Smooth muscle cell (in vitro differentiated cells): ENCODE data around the gene TMEM179B. TPM values are rescaled to one million over a fixed set of nuclear protein-coding genes. Genes with fewer than 3 reads are reported as not detected.

Experiments
- DNase-seq: peaks from one replicate; lab custom pipeline; 2025; ENCODE audit not compliant: unreplicated experiment; lab: John Stamatoyannopoulos, UW
- H2AFZ ChIP-seq: fragments of 200-600 bp; sonication (generic); 2 replicates; pipeline ENCODE4 v1.6.0; 2016; ENCODE audit warnings: antibody characterized with exemption, low read depth, mild to moderate bottlenecking
- H3F3A ChIP-seq: fragments of 200-600 bp; sonication (generic); 2 replicates; pipeline ENCODE4 v1.6.0; 2017; ENCODE audit warnings: antibody characterized with exemption, low read depth
- H3K27ac ChIP-seq: fragments of 200-600 bp; sonication (generic); 2 replicates; pipeline ENCODE4 v1.5.1; 2016; ENCODE audit warnings: low read depth, mild to moderate bottlenecking
- H3K27me3 ChIP-seq: fragments of 200-600 bp; sonication (generic); 2 replicates; pipeline ENCODE4 v1.6.1; 2016; ENCODE audit warnings: low read depth, mild to moderate bottlenecking
- H3K36me3 ChIP-seq: fragments of 200-600 bp; sonication (generic); 2 replicates; pipeline ENCODE4 v1.5.1; 2016; ENCODE audit warnings: low read depth
- H3K4me1 ChIP-seq: fragments of 200-600 bp; sonication (generic); 2 replicates; pipeline ENCODE4 v1.5.1; 2016; ENCODE audit warnings: low read depth
- H3K4me2 ChIP-seq: fragments of 200-600 bp; sonication (generic); 2 replicates; pipeline ENCODE4 v1.6.0; 2016; ENCODE audit warnings: mild to moderate bottlenecking
- H3K4me3 ChIP-seq: fragments of 200-600 bp; sonication (generic); 2 replicates; pipeline ENCODE4 v1.5.1; 2016; ENCODE audit warnings: mild to moderate bottlenecking
- H3K79me2 ChIP-seq: fragments of 200-600 bp; sonication (generic); 2 replicates; pipeline ENCODE4 v1.6.0; 2016; ENCODE audit warnings: low read depth, mild to moderate bottlenecking
- H3K9ac ChIP-seq: fragments of 200-600 bp; sonication (generic); 2 replicates; pipeline ENCODE4 v1.6.0; 2016; ENCODE audit warnings: low read depth
- H3K9me3 ChIP-seq: fragments of 200-600 bp; sonication (generic); replicated peaks from 2 replicates; pipeline ENCODE4 v1.5.1; 2016; ENCODE audit warnings: low read depth
- H4K20me1 ChIP-seq: fragments of 200-600 bp; sonication (generic); 2 replicates; pipeline ENCODE4 v1.6.0; 2016; ENCODE audit warnings: low read depth
- WGBS: methylation state at CpG from one replicate; pipeline ENCODE4 v1.1.7; 2016; ENCODE audit warnings: low lambda C conversion rate; 5-methylcytosine and 5-hydroxymethylcytosine counted together
- polyA plus RNA-seq: library from polyadenylated mRNA; unstranded; fragments of >200 nt; fragmentation: Nextera tagmentation; extraction: Ambion mirVana; gene quantifications from 2 replicates; pipeline ENCODE4 v1.2.1, GENCODE V29; 2016
- total RNA-seq: library from RNA; depleted of rRNA; stranded (reverse); fragments of >200 nt; gene quantifications from 2 replicates; pipeline ENCODE4 v1.2.3, GENCODE V29; 2014
- TF ChIP-seq, protein P1 (sequence below): fragments of 200-600 bp; sonication (generic); IDR thresholded peaks from 2 replicates; pipeline ENCODE4 v1.5.1; 2017; ENCODE audit warnings: borderline replicate concordance, mild to moderate bottlenecking, antibody characterized with exemption; ENCODE audit not compliant: insufficient read depth, poor library complexity, severe bottlenecking

The TMEM179B gene
- total and polyA plus RNA-seq, 2 experiments from 2014 or later: 103 to 113 TPM

DNA sequence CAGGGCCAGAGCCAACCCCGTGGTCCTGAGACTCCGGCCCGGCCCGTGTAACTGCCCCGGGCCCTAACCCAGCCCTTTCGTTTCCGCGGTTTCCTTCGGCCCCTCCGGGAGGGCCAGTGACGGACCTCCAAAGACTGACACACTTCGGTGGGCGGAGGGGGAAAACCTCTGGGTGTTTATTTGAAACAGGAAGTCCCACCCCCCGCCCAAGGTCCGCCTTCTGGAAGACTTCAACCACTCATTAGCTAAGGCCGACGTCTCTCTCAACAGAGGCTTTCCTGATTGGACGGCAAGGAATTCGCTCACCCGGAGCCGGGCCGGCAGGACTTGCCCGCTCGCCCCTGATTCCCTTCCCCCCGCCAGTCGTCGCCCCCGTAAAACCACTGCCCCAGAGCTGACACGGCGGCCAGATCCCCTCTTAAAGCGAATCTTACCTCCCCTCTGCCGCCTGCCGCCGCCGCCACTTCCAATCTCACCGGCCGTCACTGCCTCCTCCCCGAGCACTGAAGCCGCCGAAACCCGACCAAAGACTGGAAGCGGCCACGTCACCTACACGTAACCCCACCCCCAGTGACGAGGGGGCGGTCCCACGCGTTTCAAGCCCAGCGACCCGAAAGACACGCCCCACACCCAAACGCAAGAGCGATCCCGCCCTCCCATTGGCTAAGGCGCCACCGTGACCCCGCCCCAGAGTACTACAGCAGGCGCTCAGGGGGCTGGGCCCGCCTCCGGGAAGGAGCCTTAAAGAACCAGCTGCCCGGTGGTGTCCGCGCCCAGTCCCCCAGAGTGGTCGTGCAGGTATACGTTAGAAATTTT is 44.5 kb downstream of the TMEM179B start, which contains the start of gene STX5:
TSS of gene STX5 (minus strand) at position 532 of the 816 bp plus-strand sequence. CDS start 808 bp downstream, outside the sequence.
- Histone ChIP-seq H3K9ac (peak within 1 kb of the TSS; percentile 99), H3K27ac (peak within 1 kb of the TSS; percentile 98), H3K9me3 (no peaks in the 10 kb centered on the region), H4K20me1 (peaks cover 48% of the 10 kb centered on the region), H3K4me1 (peaks cover 8% of the 10 kb centered on the region), H3K36me3 (peaks cover 5% of the 10 kb centered on the region), H3K79me2 (peaks cover 72% of the 10 kb centered on the region), H2AFZ (no peak within 1 kb of the TSS), H3K4me3 (peak within 1 kb of the TSS; percentile 100), H3K27me3 (no peaks in the 10 kb centered on the region), H3K4me2 (peak within 1 kb of the TSS; percentile 99), H3F3A (no peaks in the 10 kb centered on the region)
- peak; percentile 98 for DNase-seq
- 2% methylated on average over 63 of the region's 65 CpGs for WGBS
- TF ChIP-seq, protein P1, sequence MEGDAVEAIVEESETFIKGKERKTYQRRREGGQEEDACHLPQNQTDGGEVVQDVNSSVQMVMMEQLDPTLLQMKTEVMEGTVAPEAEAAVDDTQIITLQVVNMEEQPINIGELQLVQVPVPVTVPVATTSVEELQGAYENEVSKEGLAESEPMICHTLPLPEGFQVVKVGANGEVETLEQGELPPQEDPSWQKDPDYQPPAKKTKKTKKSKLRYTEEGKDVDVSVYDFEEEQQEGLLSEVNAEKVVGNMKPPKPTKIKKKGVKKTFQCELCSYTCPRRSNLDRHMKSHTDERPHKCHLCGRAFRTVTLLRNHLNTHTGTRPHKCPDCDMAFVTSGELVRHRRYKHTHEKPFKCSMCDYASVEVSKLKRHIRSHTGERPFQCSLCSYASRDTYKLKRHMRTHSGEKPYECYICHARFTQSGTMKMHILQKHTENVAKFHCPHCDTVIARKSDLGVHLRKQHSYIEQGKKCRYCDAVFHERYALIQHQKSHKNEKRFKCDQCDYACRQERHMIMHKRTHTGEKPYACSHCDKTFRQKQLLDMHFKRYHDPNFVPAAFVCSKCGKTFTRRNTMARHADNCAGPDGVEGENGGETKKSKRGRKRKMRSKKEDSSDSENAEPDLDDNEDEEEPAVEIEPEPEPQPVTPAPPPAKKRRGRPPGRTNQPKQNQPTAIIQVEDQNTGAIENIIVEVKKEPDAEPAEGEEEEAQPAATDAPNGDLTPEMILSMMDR: no peak

DNA sequence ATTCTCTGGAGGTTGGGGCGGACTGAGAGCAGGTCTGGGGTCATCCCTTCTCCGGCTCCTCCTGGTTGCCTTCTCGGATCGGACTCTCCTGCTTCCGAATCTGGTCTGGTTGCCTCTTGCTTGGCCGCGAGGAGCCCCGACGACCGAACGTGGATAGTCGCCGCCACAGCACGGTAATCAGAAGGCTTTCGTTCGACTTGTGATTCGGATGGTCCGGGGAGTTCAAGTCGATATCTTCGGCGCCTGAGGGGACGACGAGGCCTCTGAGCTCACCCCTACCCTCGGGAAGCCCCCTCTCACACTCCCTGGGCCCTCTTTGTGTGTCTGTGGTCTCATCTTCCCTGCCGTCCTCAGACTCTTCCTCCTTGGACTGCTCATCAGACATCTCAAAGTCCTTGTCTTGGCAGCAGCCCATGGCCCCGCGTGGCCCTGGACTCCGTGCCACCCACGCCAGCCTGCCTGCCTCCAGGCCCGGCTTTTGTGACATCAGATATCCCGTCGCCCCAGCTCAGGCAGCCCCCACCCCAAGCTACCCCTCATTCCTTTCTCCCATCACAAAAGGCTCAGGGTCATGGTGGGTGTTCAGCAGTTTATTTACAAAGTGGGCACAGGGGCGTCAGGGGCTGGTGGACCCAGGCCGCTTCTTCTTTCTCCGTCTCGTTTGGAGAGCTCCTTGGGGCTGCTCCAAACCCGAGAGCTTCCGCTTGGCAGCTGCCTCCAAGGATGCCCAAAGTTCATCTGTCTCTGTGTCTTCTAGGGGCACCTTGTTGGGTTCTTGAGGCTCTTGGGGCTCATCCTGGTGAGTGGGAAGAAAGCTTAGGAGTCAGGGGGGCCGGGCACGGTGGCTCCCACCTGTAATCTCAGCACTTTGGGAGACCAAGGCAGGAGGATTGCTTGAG is 45.4 kb downstream of the TMEM179B start, which contains the start of gene TEX54:
TSS of gene TEX54 (minus strand) at position 506 of the 899 bp plus-strand sequence.
- Histone ChIP-seq H3K9ac (peak within 1 kb of the TSS; percentile 99), H3K27ac (peak within 1 kb of the TSS; percentile 98), H3K79me2 (peaks cover 72% of the 10 kb centered on the region), H3K27me3 (no peaks in the 10 kb centered on the region), H3K4me3 (peak within 1 kb of the TSS; percentile 100), H3K36me3 (no peaks in the 10 kb centered on the region), H3F3A (no peaks in the 10 kb centered on the region), H3K4me1 (peaks cover 8% of the 10 kb centered on the region), H4K20me1 (peaks cover 39% of the 10 kb centered on the region), H2AFZ (no peak within 1 kb of the TSS), H3K4me2 (peak within 1 kb of the TSS; percentile 99), H3K9me3 (no peaks in the 10 kb centered on the region)
- 15% methylated on average over 38 of the region's 40 CpGs for WGBS
- TF ChIP-seq, protein P1: no peak
- peak; percentile 67 for DNase-seq

DNA sequence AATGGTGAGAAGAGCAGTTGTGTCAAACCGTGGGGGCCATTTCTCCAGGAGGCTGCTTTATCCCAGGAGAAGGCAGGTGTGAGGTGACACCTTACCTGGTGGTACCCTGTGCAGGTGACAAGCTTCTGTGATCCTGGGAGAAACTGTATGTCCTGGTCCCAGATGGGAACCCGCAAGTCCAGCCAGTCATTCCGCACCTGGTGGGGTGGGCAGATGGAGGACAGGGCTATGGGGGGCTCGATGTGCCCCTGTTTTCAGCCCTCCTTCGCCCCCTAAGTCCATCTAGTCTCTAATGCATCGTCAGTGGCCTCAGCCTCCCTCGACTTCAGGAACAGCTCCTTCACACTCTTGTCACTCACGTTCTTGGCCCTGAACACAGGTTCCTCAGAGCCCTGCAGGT is 48.1 kb downstream of the TMEM179B start:
- H3K4me2 ChIP-seq: no peak overlapping the region
- no peak overlapping the region for H2AFZ ChIP-seq
- H4K20me1 ChIP-seq: peaks cover 12% of the 10 kb centered on the region
- TF ChIP-seq, protein P1: no peak
- H3K9me3 ChIP-seq: no peaks in the 10 kb centered on the region
- H3K27me3 ChIP-seq: no peaks in the 10 kb centered on the region
- H3K79me2 ChIP-seq: peaks cover 61% of the 10 kb centered on the region
- H3K27ac ChIP-seq: no peak overlapping the region
- peaks cover 5% of the 10 kb centered on the region for H3F3A ChIP-seq
- WGBS: 94% methylated on average over 7 of the region's 8 CpGs
- H3K36me3 ChIP-seq: no peaks in the 10 kb centered on the region
- no peak overlapping the region for H3K4me3 ChIP-seq
- DNase-seq: no peak
- H3K4me1 ChIP-seq: peaks cover 5% of the 10 kb centered on the region
- no peak overlapping the region for H3K9ac ChIP-seq
